Progenitor cell of endocrine pancreas (in vitro differentiated cells): ENCODE results near the gene IGFBP7. TPM values are rescaled to one million over a fixed set of nuclear protein-coding genes. Genes with fewer than 3 reads are reported as not detected.

ENCODE experiments used
- DNase-seq: peaks from one replicate; pipeline ENCODE4 v3.0.0; 2021; ENCODE audit warnings: low spot score; ENCODE audit not compliant: unreplicated experiment
- H3K27ac Mint-ChIP-seq: 2 replicates; pipeline ENCODE4 v1.8.0; 2021; ENCODE audit warnings: mild to moderate bottlenecking, moderate library complexity, mixed read lengths
- H3K27me3 Mint-ChIP-seq: 2 replicates; pipeline ENCODE4 v1.8.0; 2021; ENCODE audit warnings: mixed read lengths
- H3K36me3 Mint-ChIP-seq: 2 replicates; pipeline ENCODE4 v1.8.0; 2022; ENCODE audit warnings: mixed read lengths; ENCODE audit not compliant: insufficient read depth
- H3K4me1 Mint-ChIP-seq: 2 replicates; pipeline ENCODE4 v1.8.0; 2021; ENCODE audit warnings: low read depth, mixed read lengths
- H3K4me3 Mint-ChIP-seq: 2 replicates; pipeline ENCODE4 v1.8.0; 2021; ENCODE audit warnings: low read depth, mild to moderate bottlenecking, moderate library complexity, mixed read lengths
- H3K9me3 Mint-ChIP-seq: 2 replicates; pipeline ENCODE4 v1.8.0; 2021; ENCODE audit warnings: low read depth, mixed read lengths
- total RNA-seq: library from RNA; stranded (reverse); gene quantifications from 2 replicates; pipeline ENCODE4 v1.2.1, GENCODE V29; 2021
- TF ChIP-seq, protein P1 (sequence below): fragments of 200-600 bp; sonication (generic); IDR thresholded peaks from one replicate; pipeline ENCODE4 v1.5.0; 2021; ENCODE audit warnings: antibody characterized with exemption, mild to moderate bottlenecking; ENCODE audit not compliant: unreplicated experiment

The IGFBP7 gene
- total RNA-seq, 1 donor from 2014 or later = 8.4 TPM

DNA sequence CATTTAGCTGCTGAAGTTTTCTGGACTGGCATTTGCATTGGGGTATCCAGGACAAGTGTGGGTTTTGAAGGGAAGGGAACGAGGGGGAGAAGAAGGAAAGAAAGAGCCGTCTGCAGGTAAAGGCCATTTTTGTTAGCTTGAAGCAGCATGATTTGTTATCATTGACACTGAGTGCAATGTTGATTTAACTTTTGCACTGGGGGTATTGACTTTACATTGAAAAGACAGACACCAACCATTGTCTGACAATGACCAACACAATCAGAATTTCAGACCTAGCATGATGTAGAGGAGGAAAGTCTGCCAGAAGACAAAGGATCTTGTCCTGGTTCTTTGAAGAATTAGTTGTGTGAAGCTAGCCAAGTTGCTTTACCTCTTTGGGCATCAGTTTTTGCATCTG lies 39.6 kb upstream of the IGFBP7 start:
- H3K4me1 Mint-ChIP-seq = peaks cover 32% of the 10 kb centered on the region
- no peak for DNase-seq
- no peaks in the 10 kb centered on the region for H3K9me3 Mint-ChIP-seq
- TF ChIP-seq, protein P1, sequence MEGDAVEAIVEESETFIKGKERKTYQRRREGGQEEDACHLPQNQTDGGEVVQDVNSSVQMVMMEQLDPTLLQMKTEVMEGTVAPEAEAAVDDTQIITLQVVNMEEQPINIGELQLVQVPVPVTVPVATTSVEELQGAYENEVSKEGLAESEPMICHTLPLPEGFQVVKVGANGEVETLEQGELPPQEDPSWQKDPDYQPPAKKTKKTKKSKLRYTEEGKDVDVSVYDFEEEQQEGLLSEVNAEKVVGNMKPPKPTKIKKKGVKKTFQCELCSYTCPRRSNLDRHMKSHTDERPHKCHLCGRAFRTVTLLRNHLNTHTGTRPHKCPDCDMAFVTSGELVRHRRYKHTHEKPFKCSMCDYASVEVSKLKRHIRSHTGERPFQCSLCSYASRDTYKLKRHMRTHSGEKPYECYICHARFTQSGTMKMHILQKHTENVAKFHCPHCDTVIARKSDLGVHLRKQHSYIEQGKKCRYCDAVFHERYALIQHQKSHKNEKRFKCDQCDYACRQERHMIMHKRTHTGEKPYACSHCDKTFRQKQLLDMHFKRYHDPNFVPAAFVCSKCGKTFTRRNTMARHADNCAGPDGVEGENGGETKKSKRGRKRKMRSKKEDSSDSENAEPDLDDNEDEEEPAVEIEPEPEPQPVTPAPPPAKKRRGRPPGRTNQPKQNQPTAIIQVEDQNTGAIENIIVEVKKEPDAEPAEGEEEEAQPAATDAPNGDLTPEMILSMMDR = no peak
- H3K36me3 Mint-ChIP-seq = no peaks in the 10 kb centered on the region
- H3K4me3 Mint-ChIP-seq = no peak overlapping the region
- H3K27ac Mint-ChIP-seq = no peak overlapping the region
- H3K27me3 Mint-ChIP-seq = peaks cover 2% of the 10 kb centered on the region

DNA sequence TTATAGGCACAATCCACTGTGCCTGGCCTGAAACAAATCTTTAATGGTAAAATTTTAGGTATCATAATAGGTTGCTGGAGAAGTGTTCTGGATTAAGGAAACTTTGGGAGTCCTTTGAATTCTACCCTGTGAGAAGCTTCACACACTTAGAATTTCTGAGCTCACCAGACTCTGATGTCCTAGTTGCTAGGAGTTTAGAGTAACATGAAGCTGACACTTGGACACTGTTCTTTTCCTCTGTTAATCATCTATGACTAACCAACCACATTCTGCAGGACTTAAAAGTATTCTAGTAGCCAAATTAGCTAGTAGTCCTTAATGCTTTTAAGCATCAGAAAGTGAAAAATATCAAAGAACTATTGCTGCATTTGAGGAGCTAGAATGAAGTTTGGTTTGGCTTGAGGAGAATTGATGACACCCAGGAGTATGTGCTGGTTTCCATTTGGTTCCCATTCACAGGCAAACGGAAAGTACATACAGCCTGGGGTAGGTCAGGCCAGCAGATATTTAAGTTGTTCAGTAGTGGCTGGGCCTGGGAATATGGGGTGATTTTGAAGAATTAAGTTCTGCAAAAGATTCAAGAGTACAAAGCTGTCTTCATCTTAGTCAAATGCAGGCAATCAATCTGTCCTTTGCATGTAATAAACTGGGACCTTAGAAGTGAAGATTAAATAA lies 38.8 kb upstream of the IGFBP7 start:
- H3K36me3 Mint-ChIP-seq = no peaks in the 10 kb centered on the region
- no peak overlapping the region for H3K4me3 Mint-ChIP-seq
- no peak for DNase-seq
- H3K9me3 Mint-ChIP-seq = no peaks in the 10 kb centered on the region
- H3K27ac Mint-ChIP-seq = no peak overlapping the region
- peaks cover 2% of the 10 kb centered on the region for H3K27me3 Mint-ChIP-seq
- peaks cover 26% of the 10 kb centered on the region for H3K4me1 Mint-ChIP-seq
- TF ChIP-seq, protein P1 = no peak

DNA sequence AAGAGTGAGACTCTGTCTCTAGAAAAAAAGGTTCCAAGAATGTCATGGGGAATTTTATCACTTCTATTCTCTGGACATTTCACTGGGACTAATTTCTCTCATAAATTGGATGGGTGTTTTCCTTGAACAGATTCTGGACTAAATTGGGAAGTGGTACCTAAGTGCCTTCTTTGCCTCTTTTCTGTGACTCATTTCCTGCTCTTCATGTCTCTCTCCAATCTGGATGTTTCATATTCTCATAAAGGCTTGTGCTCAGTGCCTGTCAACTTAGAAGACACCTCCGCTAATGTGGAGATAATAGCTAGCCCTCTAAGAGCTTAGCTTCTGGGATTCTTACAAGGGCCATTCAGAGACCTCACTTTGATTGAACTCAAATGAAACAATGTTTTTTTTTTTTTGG lies 38.0 kb upstream of the IGFBP7 start:
- H3K4me1 Mint-ChIP-seq = peaks cover 20% of the 10 kb centered on the region
- H3K36me3 Mint-ChIP-seq = no peaks in the 10 kb centered on the region
- TF ChIP-seq, protein P1 = no peak

DNA sequence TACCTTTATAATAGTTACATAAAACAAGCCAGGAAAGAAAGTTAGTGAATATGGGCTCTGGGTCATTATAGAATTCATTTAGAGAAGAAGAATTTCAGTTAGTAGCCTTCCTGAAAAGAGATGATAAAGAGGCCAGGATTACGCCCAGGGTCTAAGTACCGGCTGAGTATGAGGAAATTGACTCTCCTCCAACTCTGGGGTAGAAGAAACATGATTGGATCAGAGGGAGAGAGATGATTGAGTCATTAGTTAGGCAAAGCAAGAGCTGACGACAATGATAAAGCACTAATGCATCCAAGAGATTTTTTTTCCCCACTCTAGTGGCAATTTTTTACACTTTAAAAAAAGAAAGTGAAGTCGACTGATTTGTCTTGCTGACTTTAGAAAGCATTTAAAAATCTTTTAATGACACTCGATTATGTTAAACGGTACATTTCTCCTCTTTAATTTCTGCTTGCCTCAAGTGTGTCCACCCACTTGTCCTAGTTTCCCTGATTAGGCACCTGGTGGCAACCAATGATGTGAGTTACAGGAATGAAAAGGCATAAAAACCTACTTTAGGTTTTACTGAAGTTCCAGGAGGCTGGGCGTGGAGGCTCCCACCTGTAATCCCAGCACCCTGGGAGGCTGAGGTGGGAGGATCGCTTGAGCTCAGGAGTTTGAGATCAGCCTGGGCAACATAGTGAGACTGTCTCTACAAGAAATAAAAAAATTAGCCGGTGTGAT lies 37.3 kb upstream of the IGFBP7 start:
- Mint-ChIP-seq H3K27ac (no peak overlapping the region), H3K4me3 (no peak overlapping the region), H3K36me3 (no peaks in the 10 kb centered on the region), H3K9me3 (peaks cover 5% of the 10 kb centered on the region), H3K27me3 (peaks cover 2% of the 10 kb centered on the region), H3K4me1 (peaks cover 18% of the 10 kb centered on the region)
- no peak for DNase-seq
- TF ChIP-seq, protein P1 = no peak

More for the DNA sequence above, 38.0 kb upstream of the IGFBP7 start:
- no peaks in the 10 kb centered on the region for H3K9me3 Mint-ChIP-seq
- DNase-seq = no peak
- peaks cover 2% of the 10 kb centered on the region for H3K27me3 Mint-ChIP-seq
- no peak overlapping the region for H3K4me3 Mint-ChIP-seq
- no peak overlapping the region for H3K27ac Mint-ChIP-seq

DNA sequence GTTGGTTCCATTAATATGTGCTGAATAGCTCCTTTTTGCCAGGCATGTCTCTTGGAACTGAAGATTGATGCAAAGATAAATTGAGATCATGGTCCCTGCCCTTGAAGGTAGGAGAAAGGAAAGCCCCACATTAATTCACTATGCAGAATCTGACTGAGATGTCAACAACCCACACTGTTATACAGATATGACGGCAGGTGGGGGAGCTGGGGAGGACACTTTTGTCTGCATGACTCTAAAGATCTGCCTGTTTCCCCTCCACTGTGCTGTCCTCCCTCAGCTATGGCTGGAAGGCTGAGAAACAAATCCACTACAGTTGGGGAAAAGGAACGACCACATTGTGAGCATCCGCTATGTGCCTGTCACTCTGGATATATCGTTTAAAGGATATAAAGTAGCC lies 36.3 kb upstream of the IGFBP7 start:
- Mint-ChIP-seq H3K9me3 (peaks cover 5% of the 10 kb centered on the region), H3K4me3 (no peak overlapping the region), H3K27ac (no peak overlapping the region), H3K27me3 (peaks cover 2% of the 10 kb centered on the region), H3K36me3 (no peaks in the 10 kb centered on the region), H3K4me1 (peaks cover 18% of the 10 kb centered on the region)
- DNase-seq = no peak
- TF ChIP-seq, protein P1 = no peak
